Choroid plexus epithelial cell (primary cell): ENCODE measurements around the gene CMIP.

Source experiments
- DNase-seq: peaks from one replicate; pipeline ENCODE4 v3.0.0-alpha.2; 2010; ENCODE audit warnings: low read depth
- H3K4me3 ChIP-seq: 2 replicates; pipeline ENCODE4 v1.5.1; 2011; ENCODE audit warnings: low read depth, mild to moderate bottlenecking, control low read depth, low read length, moderate library complexity
- TF ChIP-seq, protein P1 (sequence below): conservative IDR thresholded peaks from 2 replicates; pipeline ENCODE4 v1.5.1; 2011; ENCODE audit warnings: low read depth, mild to moderate bottlenecking, control low read depth, inconsistent platforms, low read length, moderate library complexity

CMIP gene

DNA sequence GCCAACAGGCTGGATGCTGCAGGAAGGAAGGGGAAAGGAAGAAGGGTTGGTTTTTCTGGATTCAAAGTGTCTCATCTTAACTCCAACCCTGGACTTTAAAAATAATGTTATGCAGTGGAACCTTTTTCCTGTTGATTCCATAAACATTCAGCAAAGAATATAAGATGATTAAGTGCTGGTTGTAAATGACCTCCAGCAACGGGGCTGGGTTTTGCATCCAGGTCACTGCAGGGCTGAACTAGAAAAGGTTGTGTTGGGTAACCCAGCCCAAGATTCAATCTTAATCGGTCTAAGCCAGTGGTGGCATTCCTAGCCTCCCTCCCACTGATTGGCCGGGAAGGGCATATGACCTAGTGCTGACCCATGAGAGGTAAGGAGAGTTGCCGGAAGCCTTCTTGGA is 300.3 kb downstream of the CMIP start:
- no peak for DNase-seq
- TF ChIP-seq, protein P1, sequence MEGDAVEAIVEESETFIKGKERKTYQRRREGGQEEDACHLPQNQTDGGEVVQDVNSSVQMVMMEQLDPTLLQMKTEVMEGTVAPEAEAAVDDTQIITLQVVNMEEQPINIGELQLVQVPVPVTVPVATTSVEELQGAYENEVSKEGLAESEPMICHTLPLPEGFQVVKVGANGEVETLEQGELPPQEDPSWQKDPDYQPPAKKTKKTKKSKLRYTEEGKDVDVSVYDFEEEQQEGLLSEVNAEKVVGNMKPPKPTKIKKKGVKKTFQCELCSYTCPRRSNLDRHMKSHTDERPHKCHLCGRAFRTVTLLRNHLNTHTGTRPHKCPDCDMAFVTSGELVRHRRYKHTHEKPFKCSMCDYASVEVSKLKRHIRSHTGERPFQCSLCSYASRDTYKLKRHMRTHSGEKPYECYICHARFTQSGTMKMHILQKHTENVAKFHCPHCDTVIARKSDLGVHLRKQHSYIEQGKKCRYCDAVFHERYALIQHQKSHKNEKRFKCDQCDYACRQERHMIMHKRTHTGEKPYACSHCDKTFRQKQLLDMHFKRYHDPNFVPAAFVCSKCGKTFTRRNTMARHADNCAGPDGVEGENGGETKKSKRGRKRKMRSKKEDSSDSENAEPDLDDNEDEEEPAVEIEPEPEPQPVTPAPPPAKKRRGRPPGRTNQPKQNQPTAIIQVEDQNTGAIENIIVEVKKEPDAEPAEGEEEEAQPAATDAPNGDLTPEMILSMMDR, result no peak
- H3K4me3 ChIP-seq, result no peak overlapping the region

DNA sequence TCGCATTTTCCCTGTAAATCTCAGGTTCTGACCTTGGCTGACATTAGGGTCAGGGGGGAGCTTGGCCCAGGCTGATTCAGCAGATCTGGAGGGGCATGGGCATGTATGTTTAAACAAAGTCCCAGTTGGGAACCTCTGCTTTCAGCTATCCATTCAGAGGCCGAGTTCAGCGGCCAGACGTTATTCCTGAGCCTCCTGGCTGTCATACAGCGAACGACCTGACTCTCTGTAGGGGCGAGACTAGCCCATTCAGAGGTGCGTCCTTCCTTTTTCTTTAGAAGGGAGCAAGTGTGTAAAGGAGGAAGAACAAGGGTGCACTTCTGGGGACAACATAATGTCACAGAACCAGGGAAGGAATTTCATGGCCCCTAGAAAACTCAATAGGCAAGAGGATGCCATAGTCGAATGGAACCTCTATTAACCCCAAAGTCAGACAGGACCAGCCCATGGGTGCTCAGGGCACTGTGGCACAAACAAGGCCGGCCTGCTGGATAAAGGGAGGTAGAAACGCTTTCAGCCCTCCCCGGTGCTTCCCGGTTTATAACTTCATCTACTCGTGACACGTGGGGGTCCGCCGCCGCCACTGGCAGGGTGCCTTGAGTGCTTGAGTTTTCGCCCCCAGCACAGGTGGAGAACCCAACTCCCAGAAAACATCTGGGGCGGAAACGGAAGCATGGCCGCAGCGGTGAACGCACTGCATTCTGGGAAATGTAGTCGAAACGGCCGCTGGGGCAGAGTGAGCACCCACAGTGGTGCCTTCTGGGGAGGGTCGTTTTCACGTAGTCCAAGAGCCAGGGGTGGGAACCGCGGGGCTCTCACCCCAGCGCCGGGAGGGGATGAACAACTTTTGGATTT is 301.3 kb downstream of the CMIP start:
- DNase-seq, result peak; percentile 59
- TF ChIP-seq, protein P1, result no peak

DNA sequence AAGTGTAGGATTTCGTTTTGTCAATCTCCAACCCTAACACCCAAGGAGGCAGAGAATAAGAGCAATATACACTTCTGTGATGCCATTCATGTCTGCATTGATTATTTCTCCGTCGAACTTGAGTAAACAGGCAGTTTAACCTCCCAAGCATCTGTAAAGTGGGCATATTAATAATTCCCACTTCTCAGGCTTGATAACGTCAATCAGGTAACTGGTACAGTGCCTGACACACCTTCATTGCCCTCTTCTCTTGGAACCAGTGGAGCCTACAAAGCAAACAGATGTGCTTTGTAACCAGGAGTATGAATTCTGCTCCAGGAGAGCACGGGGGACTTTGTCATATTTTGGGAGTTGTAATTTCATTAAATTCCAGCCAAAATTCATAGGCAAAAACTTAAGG is 302.0 kb downstream of the CMIP start:
- DNase-seq, result no peak
- peak overlapping the region; percentile 50 for H3K4me3 ChIP-seq
- TF ChIP-seq, protein P1, result no peak

More for the DNA sequence above, 301.3 kb downstream of the CMIP start:
- H3K4me3 ChIP-seq, result peak overlapping the region; percentile 50

DNA sequence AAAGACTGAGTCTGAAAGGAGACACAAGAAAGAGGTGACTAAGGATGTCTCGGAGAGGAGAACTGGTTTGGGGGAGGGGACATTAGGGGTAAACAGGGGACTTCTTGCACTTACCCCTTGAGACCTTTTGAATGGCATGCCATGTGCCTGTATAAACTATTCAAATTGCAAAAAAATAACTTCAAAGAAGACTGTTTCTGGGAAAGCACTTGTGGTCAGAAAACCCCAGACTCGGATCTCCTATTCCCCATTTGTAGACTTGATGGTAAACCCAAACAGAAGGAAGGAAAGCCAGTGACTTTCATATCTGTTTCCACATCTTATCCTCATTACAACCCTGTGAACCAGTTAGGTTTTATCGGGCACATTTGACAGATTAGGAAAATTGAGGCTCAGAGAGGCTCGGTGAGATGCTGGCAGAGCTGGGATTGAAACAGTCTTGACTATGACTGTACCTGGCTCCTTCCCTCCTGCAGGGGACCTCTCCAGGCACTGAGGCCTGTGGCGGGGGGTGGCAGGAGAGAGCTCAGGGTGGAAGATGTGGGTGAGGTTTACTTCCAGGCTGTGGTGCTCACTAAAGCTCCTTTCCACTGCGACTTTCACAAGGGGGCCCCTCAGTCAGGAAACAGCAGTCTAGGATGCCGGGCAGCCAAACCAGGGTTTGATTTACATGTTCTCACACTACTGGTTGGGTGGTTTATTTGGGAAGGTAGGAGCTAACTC is 304.0 kb downstream of the CMIP start:
- H3K4me3 ChIP-seq, result no peak overlapping the region
- no peak for DNase-seq
- TF ChIP-seq, protein P1, result no peak

DNA sequence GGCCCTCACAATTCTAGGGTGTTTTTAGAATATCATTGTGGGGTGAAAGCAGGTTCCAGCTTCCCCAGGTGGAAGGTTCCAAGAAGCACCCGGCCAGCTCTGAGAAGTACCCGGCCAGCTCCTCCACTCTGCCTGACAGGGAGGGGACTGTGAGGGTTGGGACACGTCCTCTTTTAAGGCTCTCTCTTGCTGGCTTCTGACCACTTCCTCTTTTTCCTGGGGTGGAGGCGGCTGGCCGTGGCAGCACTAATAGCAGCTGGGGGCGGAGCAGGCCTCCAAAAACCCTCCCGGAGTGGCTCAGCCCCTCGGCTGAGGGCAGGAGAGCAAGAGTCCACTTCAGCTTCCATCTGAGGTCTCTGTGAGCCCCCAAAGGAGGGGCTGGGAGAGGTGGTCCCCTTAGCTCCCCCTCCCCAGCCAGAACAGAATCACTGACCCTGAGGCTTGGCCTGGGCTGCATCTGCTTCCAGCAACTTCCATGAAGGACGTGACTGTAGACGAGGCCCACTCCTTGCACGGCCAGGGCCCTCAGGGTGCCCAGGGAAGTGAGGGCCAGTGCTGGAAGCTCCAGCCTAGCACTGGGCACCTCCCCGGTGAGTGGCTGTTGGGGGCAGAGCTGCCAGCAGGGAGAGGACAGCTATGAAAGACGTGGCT is 307.7 kb downstream of the CMIP start:
- TF ChIP-seq, protein P1, result no peak
- no peak overlapping the region for H3K4me3 ChIP-seq
- peak; percentile 10 for DNase-seq

DNA sequence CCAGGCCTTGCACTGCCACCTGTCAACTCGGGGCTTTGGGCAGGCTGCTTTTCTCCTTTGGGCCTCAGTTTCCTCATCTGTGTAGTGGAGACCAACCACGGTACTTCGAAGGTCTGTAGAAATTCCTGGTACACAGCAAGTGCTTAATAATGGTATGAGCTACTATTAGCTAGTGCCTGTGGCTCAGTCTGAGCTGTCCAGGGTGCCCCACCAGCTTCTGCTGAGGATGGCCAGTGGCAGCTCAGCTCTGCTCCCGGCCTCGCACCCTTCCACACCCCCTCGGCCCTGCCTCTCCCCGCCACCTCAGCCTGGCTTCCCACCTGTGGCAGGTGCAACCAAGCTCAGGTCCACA is 308.2 kb downstream of the CMIP start:
- DNase-seq, result no peak
- TF ChIP-seq, protein P1, result no peak
- no peak overlapping the region for H3K4me3 ChIP-seq
